Breast epithelium (tissue), 4 donors: ENCODE measurements around the gene PLXNA2. TPM values are rescaled to one million over a fixed set of nuclear protein-coding genes. Genes with fewer than 3 reads are reported as not detected.

Source experiments
- DNase-seq, 2 donors: peaks; one replicate each; pipeline ENCODE4 v3.0.0-alpha.2; 2019; ENCODE audit warnings: low spot score in 2 of 2
- H3K27ac ChIP-seq, 2 donors: fragments of 200-600 bp; sonication (generic) in 1 of 2; one replicate each; pipeline ENCODE4 v1.5.1; 2016 to 2019; ENCODE audit warnings: mild to moderate bottlenecking in 1 of 2
- H3K27me3 ChIP-seq, 2 donors: fragments of 200-600 bp; sonication (generic) in 1 of 2; one replicate each; pipeline versions ENCODE4 v1.5.1 to v1.6.0; 2017 to 2019; ENCODE audit warnings: control low read depth in 1 of 2, mild to moderate bottlenecking in 1 of 2
- H3K36me3 ChIP-seq: fragments of 200-600 bp; one replicate; pipeline ENCODE4 v1.5.1; 2019
- H3K4me1 ChIP-seq, 2 donors: fragments of 200-600 bp; sonication (generic); one replicate each; pipeline ENCODE4 v1.5.1; 2016 to 2019; ENCODE audit warnings: control low read depth in 1 of 2
- H3K4me3 ChIP-seq, 3 donors: fragments of 200-600 bp; sonication (generic); 1 replicate in 2 of 3; 2 replicates in 1 of 3; pipeline ENCODE4 v1.5.1; 2016 to 2019; ENCODE audit warnings: mild to moderate bottlenecking in 3 of 3, moderate library complexity in 2 of 3
- H3K9me3 ChIP-seq, 2 donors: fragments of 200-600 bp; sonication (generic) in 1 of 2; one replicate each; pipeline ENCODE4 v1.5.1; 2016 to 2019; ENCODE audit warnings: control low read depth in 1 of 2
- POLR2A ChIP-seq: fragments of 450-650 bp; IDR thresholded peaks from one replicate; pipeline ENCODE4 v1.6.1; 2016; ENCODE audit warnings: antibody characterized with exemption, mild to moderate bottlenecking, moderate library complexity
- POLR2AphosphoS5 ChIP-seq, 3 donors: sonication (generic); formaldehyde crosslinking; IDR thresholded peaks; one replicate each; pipeline ENCODE4 v1.6.1; 2017; ENCODE audit warnings: antibody characterized with exemption in 3 of 3
- intact Hi-C: fragments of 100-400 bp; cut with DNase I; formaldehyde crosslinking; loops from one replicate; pipeline ENCODE4 v1.15.1; 2023; ENCODE audit warnings: low total_unique reads
- total RNA-seq, 3 donors: library from RNA; depleted of rRNA; stranded (reverse); fragments of >200 nt; gene quantifications; one replicate each; pipeline ENCODE4 v1.1.0, GENCODE V29; 2016
- TF ChIP-seq, protein P1 (sequence below), 3 donors: fragments of 450-650 bp; IDR thresholded peaks; one replicate each; pipeline ENCODE4 v1.5.1; 2016 to 2017; ENCODE audit warnings: antibody characterized with exemption in 3 of 3, mild to moderate bottlenecking in 3 of 3, moderate library complexity in 3 of 3

The PLXNA2 gene
- total RNA-seq, 3 donors from 2014 or later = 11.3 to 18.2 (median 11.5) TPM

DNA sequence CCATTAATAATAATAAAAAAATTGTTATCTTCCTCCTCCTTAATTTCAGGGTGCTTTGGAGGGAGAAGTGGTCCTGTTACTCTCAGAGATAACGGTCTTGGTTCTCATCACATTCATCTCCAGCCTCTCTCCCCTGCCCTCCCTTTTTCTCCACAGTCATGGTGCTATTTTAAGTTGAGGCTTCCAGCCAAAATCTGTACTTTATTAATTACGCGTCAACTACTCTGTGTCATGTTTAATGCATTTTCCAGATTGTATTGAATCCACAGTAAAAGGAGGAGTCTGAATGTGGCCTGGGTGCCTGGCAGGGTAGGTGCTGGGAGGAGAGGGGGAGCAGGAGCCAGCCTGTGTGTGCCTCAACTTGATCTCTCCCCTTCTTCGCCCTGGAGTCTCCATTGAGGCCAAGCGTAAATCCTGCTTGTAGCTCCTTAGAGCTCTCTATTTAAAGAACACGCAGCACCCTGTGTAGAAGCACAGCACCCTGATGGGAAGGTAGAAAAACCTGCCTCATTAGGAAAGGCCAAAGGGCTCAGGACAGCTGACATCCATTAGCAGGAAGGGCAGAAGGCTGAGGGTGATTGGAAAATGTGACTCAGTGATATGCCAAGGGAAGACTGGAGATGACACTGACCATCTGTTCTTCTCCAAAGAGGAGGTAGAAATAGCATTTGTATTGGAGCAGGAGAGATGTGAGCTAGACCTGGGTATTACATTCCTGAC is 82.4 kb downstream of the PLXNA2 start:
- Histone ChIP-seq H3K36me3 (no peaks in the 10 kb centered on the region), H3K27ac (no peak overlapping the region), H3K4me3 (no peak overlapping the region), H3K27me3 (no peaks in the 10 kb centered on the region), H3K9me3 (no peaks in the 10 kb centered on the region), H3K4me1 (peaks cover 0 to 5% of the 10 kb centered on the region in 2 donors)
- TF ChIP-seq POLR2AphosphoS5 (IDR thresholded peaks at IDR 0.05) (no peak), POLR2A (no peak)
- TF ChIP-seq, protein P1, sequence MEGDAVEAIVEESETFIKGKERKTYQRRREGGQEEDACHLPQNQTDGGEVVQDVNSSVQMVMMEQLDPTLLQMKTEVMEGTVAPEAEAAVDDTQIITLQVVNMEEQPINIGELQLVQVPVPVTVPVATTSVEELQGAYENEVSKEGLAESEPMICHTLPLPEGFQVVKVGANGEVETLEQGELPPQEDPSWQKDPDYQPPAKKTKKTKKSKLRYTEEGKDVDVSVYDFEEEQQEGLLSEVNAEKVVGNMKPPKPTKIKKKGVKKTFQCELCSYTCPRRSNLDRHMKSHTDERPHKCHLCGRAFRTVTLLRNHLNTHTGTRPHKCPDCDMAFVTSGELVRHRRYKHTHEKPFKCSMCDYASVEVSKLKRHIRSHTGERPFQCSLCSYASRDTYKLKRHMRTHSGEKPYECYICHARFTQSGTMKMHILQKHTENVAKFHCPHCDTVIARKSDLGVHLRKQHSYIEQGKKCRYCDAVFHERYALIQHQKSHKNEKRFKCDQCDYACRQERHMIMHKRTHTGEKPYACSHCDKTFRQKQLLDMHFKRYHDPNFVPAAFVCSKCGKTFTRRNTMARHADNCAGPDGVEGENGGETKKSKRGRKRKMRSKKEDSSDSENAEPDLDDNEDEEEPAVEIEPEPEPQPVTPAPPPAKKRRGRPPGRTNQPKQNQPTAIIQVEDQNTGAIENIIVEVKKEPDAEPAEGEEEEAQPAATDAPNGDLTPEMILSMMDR (IDR thresholded peaks at IDR 0.05) = no peak
- no peak for DNase-seq
- intact Hi-C loops = no loop called here

DNA sequence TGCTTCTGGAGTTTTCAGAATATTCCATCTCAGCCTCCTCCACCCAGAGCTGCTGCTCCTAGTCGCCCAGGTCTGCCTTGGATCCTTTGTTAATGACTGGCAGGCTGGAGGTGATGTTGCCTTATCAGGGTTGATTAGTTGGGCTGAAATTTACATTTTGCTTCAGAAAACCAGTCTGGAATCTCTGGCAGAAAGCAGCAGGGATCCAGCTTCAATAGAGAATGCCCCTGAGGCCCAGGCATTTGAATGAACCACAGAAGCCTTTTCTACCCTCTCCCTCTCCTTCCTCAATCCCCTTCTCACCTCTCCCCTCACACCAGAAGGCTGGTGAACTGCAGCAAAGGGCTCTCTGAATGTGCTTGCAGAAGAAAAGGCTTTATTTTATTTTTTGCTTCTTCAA is 83.2 kb downstream of the PLXNA2 start:
- no peak overlapping the region for H3K4me3 ChIP-seq
- H3K4me1 ChIP-seq = no peaks in the 10 kb centered on the region
- intact Hi-C loops = no loop called here
- DNase-seq = no peak
- no peaks in the 10 kb centered on the region for H3K27me3 ChIP-seq
- no peaks in the 10 kb centered on the region for H3K9me3 ChIP-seq
- no peak overlapping the region for H3K27ac ChIP-seq
- no peaks in the 10 kb centered on the region for H3K36me3 ChIP-seq
- TF ChIP-seq POLR2A = no peak
- TF ChIP-seq, protein P1 (IDR thresholded peaks at IDR 0.05) = no peak
- no peak for TF ChIP-seq POLR2AphosphoS5 (IDR thresholded peaks at IDR 0.05)

DNA sequence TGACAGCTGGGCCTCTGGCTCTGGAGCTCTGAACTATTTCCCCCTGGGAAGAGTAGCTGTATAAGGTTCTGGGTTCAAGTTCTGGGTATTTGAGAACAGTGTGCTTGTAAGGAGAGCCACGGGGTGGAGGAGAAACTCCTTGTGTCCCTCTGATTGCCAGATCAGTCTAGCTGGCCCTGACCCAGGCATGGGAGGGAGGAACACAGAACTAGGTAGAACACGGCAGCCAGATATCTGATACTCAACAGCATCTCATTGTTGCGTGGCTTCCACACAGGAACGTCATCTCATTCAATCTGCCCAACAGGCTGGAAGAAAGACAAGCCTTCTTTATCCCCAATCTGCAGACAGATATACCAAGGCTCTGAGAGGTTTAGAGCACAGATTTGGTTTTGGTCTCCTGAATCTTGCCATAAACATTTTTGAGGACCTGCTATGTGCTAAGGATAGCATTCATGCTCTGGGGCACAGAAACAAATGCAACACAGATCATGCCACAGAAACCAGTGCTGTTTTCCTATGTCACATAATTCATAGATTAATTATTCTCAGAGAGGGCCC is 83.8 kb downstream of the PLXNA2 start:
- no peak overlapping the region for H3K4me3 ChIP-seq
- intact Hi-C loops = no loop called here
- H3K36me3 ChIP-seq = no peaks in the 10 kb centered on the region
- H3K9me3 ChIP-seq = no peaks in the 10 kb centered on the region
- H3K4me1 ChIP-seq = no peaks in the 10 kb centered on the region
- H3K27me3 ChIP-seq = no peaks in the 10 kb centered on the region
- TF ChIP-seq POLR2A (no peak), POLR2AphosphoS5 (IDR thresholded peaks at IDR 0.05) (no peak)
- TF ChIP-seq, protein P1 (IDR thresholded peaks at IDR 0.05) = no peak
- DNase-seq = no peak
- no peak overlapping the region for H3K27ac ChIP-seq

GRCh38 chr1:208159555-208160258 is 84.5 kb downstream of the PLXNA2 start:
- no peak overlapping the region for H3K27ac ChIP-seq

More at GRCh38 chr1:208159555-208160258, 84.5 kb downstream of the PLXNA2 start:
- Histone ChIP-seq H3K4me3 (no peak overlapping the region), H3K4me1 (no peaks in the 10 kb centered on the region), H3K27me3 (no peaks in the 10 kb centered on the region), H3K36me3 (no peaks in the 10 kb centered on the region), H3K9me3 (no peaks in the 10 kb centered on the region)
- TF ChIP-seq, protein P1 (IDR thresholded peaks at IDR 0.05) = no peak
- intact Hi-C loops = no loop called here
- no peak for DNase-seq
